Measurements from ENCODE around the gene BMX. TPM values are rescaled to one million over a fixed set of nuclear protein-coding genes. Genes with fewer than 3 reads are reported as not detected.

BMX gene
- total RNA-seq, 1 donor from 2014 or later: 1.8 TPM

- intact Hi-C loops (cut with DNase I): loop anchor here (10.0 kb wide), 1 partner anchor 216 kb away; no protein-coding TSS in a partner anchor
- DNase-seq (ENCODE audit: low spot score): no peak
Measured at GRCh38 chrX:15560924-15561323, 60.3 kb downstream of the BMX start.

- intact Hi-C loops (cut with DNase I): loop anchor here (10.0 kb wide), 1 partner anchor 218 kb away; no protein-coding TSS in a partner anchor
Measured at GRCh38 chrX:15563056-15563455, 62.4 kb downstream of the BMX start.

GRCh38 chrX:15564981-15565579, 64.5 kb downstream of the BMX start:
- intact Hi-C loops (cut with DNase I): loop anchor here (2.0 to 10.0 kb wide), 2 partner anchors 64 to 220 kb away; partner anchors contain the start of gene BMX
- no peak for DNase-seq (ENCODE audit: low spot score)

More at GRCh38 chrX:15563056-15563455, 62.4 kb downstream of the BMX start:
- no peak for DNase-seq (ENCODE audit: low spot score)

GRCh38 chrX:15566244-15566643, 65.6 kb downstream of the BMX start:
- DNase-seq (ENCODE audit: low spot score): no peak
- intact Hi-C loops (cut with DNase I): loop anchor here (10.0 kb wide), 1 partner anchor 221 kb away; no protein-coding TSS in a partner anchor

- intact Hi-C loops (cut with DNase I): loop anchor here (10.0 kb wide), 1 partner anchor 222 kb away; no protein-coding TSS in a partner anchor
- no peak for DNase-seq (ENCODE audit: low spot score)
Measured at GRCh38 chrX:15567267-15567666, 66.7 kb downstream of the BMX start.

- intact Hi-C loops (cut with DNase I): loop anchor here (10.0 kb wide), 1 partner anchor 223 kb away; no protein-coding TSS in a partner anchor
- no peak for DNase-seq (ENCODE audit: low spot score)
Measured at GRCh38 chrX:15567886-15568616, 67.4 kb downstream of the BMX start.

GRCh38 chrX:15570145-15570544, 69.5 kb downstream of the BMX start:
- DNase-seq (ENCODE audit: low spot score): no peak
- intact Hi-C loops (cut with DNase I): no loop called here

GRCh38 chrX:15574017-15574416, 73.4 kb downstream of the BMX start:
- intact Hi-C loops (cut with DNase I): no loop called here
- DNase-seq (ENCODE audit: low spot score): no peak

GRCh38 chrX:15576019-15576418, 75.4 kb downstream of the BMX start:
- intact Hi-C loops (cut with DNase I): no loop called here
- no peak for DNase-seq (ENCODE audit: low spot score)

GRCh38 chrX:15579778-15580747, 79.5 kb downstream of the BMX start:
- intact Hi-C loops (cut with DNase I): no loop called here
- no peak for DNase-seq (ENCODE audit: low spot score)

GRCh38 chrX:15594371-15594770, 93.8 kb downstream of the BMX start:
- no peak for DNase-seq (ENCODE audit: low spot score)
- intact Hi-C loops (cut with DNase I): loop anchor here (5.0 kb wide), 1 partner anchor 48 kb away; no protein-coding TSS in a partner anchor

GRCh38 chrX:15598026-15598425, 97.4 kb downstream of the BMX start:
- DNase-seq (ENCODE audit: low spot score): no peak
- intact Hi-C loops (cut with DNase I): no loop called here

GRCh38 chrX:15599461-15599860, 98.9 kb downstream of the BMX start:
- intact Hi-C loops (cut with DNase I): no loop called here
- no peak for DNase-seq (ENCODE audit: low spot score)

- DNase-seq (ENCODE audit: low spot score): no peak
- intact Hi-C loops (cut with DNase I): no loop called here
Measured at GRCh38 chrX:15600049-15600448, 99.4 kb downstream of the BMX start.

- DNase-seq (ENCODE audit: low spot score): no peak
- intact Hi-C loops (cut with DNase I): no loop called here
Measured at GRCh38 chrX:15600745-15601144, 100.1 kb downstream of the BMX start, which contains the start of gene ACE2. ACE2 (minus strand) TSS chrX:15600960; CDS start chrX:15600911, 49 bp downstream.

- intact Hi-C loops (cut with DNase I): no loop called here
- DNase-seq (ENCODE audit: low spot score): no peak
Measured at GRCh38 chrX:15601932-15602331, 101.3 kb downstream of the BMX start.

- intact Hi-C loops (cut with DNase I): no loop called here
Measured at GRCh38 chrX:15602761-15603160, 102.2 kb downstream of the BMX start.

GRCh38 chrX:15605226-15605625, 104.6 kb downstream of the BMX start:
- intact Hi-C loops (cut with DNase I): no loop called here

More at GRCh38 chrX:15602761-15603160, 102.2 kb downstream of the BMX start:
- no peak for DNase-seq (ENCODE audit: low spot score)

More at GRCh38 chrX:15605226-15605625, 104.6 kb downstream of the BMX start:
- DNase-seq (ENCODE audit: low spot score): no peak
